Neural progenitor cell (in vitro differentiated cells): Measurements from ENCODE around the gene LMBR1.

ENCODE experiments used
- CTCF ChIP-seq: fragments of 200-600 bp; sonication (generic); IDR thresholded peaks from 2 replicates; pipeline ENCODE4 v1.5.1; 2017; ENCODE audit warnings: antibody characterized with exemption, mild to moderate bottlenecking
- EZH2 ChIP-seq: fragments of 200-600 bp; sonication (generic); IDR thresholded peaks from 2 replicates; pipeline ENCODE4 v1.6.1; 2017; ENCODE audit warnings: antibody characterized with exemption, mild to moderate bottlenecking, moderate library complexity

GRCh38 chr7:156657681-156658080, 235.3 kb downstream of the LMBR1 start:
- no peak for TF ChIP-seq CTCF
- no peak for TF ChIP-seq EZH2
